ENCODE data around the gene CEP70. TPM values are rescaled to one million over a fixed set of nuclear protein-coding genes. Genes with fewer than 3 reads are reported as not detected.
"Not testable (repeated sequence)": the region's sequence is repeated elsewhere in the genome, so short reads cannot be mapped to it uniquely, and the experiment has no call there.

Gene CEP70
- polyA plus RNA-seq, 1 donor from 2014 or later, result 6.1 TPM

GRCh38 chr3:138461896-138462295, 132.2 kb downstream of the CEP70 start:
- no peak overlapping the region for H3K27ac Mint-ChIP-seq
- peaks cover 0 to 4% (median 0%) of the 10 kb centered on the region in 3 donors for H3K9me3 Mint-ChIP-seq
- H3K27me3 Mint-ChIP-seq, result peaks cover 16% of the 10 kb centered on the region
- peaks cover 2% of the 10 kb centered on the region for H3K36me3 Mint-ChIP-seq
- peaks cover 0 to under 1% (median 0%) of the 10 kb centered on the region in 3 donors for H3K4me1 Mint-ChIP-seq
- no peak overlapping the region for H3K4me3 Mint-ChIP-seq

GRCh38 chr3:138461246-138461645, 132.8 kb downstream of the CEP70 start:
- no peak overlapping the region for H3K4me3 Mint-ChIP-seq
- peak overlapping the region in 1 of 3 donors; percentile 50 for H3K27ac Mint-ChIP-seq
- peaks cover 16% of the 10 kb centered on the region for H3K27me3 Mint-ChIP-seq
- H3K9me3 Mint-ChIP-seq, result peaks cover 0 to 4% (median 0%) of the 10 kb centered on the region in 3 donors
- no peaks in the 10 kb centered on the region for H3K4me1 Mint-ChIP-seq
- peaks cover 2% of the 10 kb centered on the region for H3K36me3 Mint-ChIP-seq

DNA sequence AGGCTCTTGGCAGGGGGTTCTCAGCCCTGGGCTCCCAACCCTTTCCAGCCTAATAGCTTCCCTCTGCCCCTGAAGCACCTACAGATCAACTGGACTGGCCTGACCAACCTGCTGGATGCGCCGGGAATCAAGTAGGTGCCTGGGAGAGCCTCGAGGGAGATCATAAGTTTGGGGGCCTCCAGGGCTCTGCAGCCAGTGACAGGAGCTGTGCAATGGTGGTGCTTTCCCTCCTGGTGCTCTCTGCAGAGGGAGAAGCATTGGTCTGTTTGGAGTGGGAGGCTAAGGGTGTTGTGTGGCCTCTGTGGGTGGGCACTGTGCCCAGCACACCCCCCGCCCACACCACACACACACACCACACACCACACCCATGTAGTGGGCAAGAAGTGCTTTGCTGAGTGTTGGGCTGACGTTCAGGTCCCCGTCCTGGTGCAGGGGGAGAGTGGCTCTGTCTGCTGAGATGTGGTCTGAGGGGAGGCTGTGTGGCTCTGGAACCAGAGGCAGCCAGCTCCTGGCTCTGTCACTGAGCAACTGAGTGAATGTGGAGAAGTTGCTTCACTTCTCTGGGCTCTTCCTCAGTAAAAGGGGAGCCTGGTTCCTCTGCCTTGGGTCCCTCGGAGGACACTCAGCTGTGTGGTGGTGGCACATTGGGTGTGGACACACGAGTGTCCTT, 133.4 kb downstream of the CEP70 start:
- Mint-ChIP-seq H3K27ac (no peak overlapping the region), H3K27me3 (peaks cover 20% of the 10 kb centered on the region), H3K36me3 (peaks cover 2% of the 10 kb centered on the region), H3K9me3 (peaks cover 0 to 4% (median 0%) of the 10 kb centered on the region in 3 donors), H3K4me1 (peaks cover 0 to 2% (median 0%) of the 10 kb centered on the region in 3 donors), H3K4me3 (no peak overlapping the region)

DNA sequence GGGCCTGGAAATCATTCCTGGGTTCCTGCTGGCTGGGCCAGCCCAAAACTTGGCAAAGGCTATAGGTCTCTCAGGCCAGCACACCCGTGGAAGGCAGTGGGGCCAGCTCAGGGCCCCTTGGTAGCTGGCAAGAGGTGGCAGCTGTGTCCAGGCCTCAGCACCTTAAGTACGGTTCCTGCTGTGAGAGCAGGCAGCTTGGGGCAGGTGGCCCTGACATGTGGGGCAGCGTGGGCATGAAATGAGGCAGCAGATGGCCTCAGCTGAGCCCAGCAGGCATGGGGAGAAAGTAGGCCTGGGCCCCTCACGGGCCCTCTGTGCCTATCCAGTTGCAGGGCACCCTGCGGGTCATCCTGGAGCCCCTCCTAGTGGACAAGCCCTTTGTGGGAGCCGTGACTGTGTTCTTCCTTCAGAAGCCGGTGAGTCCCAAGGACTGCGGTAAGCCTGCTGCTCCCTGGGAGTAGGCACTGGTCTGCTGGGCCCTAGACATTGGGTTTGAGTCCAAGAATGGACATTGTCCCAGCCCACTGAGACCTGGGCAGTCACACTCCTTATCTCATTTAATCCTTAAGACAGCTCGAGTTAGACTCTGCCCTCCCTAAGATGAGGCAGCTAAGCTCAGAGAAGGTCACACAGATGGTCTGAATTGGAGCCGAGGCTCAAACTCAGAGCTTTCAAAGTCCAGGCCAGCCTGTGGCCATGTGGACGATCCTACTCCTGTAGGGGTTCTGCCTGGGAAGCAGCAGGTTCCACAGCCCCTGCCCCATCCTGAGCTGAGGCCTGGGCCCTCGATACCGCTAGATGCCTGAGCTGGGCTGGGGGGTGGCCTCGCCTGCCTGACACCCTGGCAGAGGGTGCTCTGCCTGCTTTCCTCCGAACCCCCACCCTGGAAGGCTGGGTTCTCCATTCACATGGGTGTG, 134.2 kb downstream of the CEP70 start:
- peaks cover 0 to 4% (median 0%) of the 10 kb centered on the region in 3 donors for H3K9me3 Mint-ChIP-seq
- H3K36me3 Mint-ChIP-seq, result peaks cover 2% of the 10 kb centered on the region
- H3K27ac Mint-ChIP-seq, result no peak overlapping the region
- H3K27me3 Mint-ChIP-seq, result peaks cover 24% of the 10 kb centered on the region
- H3K4me3 Mint-ChIP-seq, result no peak overlapping the region
- peaks cover 0 to 2% (median 0%) of the 10 kb centered on the region in 3 donors for H3K4me1 Mint-ChIP-seq

DNA sequence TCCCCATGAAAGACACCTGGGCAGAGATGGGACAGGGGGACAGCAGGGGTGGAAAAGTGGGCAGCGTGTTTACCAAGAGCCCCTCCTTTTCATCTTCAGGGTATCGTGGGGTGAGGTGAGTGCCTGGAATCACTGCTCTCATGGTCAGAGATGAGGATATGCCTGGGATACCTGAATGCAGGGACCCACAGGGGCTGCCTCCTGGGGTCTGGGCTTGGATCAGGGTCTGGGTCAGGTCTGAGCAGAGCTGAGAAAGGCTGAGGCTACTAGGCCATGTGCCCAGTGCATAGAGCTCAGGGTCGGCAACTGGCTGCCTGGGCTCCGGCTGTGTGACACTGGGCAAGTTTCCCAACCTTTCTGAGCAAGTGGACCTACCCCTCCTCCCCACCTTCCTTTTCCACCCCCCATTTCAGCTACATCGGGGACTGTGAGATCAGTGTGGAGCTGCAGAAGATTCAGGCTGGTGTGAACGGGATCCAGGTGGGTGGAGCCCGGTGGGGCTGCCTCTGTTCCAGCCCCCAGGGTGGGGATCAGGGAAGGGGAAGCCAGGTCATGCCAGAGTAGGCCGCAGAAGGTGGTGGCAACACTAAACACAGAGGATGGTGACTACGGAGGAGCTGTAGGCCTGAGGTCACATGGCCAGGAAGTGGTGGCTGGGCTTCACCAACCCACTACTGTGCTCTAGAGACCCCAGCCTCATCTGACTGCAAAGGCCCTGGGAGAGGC, 135.1 kb downstream of the CEP70 start:
- H3K4me1 Mint-ChIP-seq, result peaks cover 0 to 2% (median 0%) of the 10 kb centered on the region in 3 donors
- no peak overlapping the region for H3K27ac Mint-ChIP-seq
- H3K27me3 Mint-ChIP-seq, result peaks cover 23% of the 10 kb centered on the region
- no peak overlapping the region for H3K4me3 Mint-ChIP-seq
- peaks cover 0 to 4% (median 0%) of the 10 kb centered on the region in 3 donors for H3K9me3 Mint-ChIP-seq
- H3K36me3 Mint-ChIP-seq, result peaks cover 2% of the 10 kb centered on the region

DNA sequence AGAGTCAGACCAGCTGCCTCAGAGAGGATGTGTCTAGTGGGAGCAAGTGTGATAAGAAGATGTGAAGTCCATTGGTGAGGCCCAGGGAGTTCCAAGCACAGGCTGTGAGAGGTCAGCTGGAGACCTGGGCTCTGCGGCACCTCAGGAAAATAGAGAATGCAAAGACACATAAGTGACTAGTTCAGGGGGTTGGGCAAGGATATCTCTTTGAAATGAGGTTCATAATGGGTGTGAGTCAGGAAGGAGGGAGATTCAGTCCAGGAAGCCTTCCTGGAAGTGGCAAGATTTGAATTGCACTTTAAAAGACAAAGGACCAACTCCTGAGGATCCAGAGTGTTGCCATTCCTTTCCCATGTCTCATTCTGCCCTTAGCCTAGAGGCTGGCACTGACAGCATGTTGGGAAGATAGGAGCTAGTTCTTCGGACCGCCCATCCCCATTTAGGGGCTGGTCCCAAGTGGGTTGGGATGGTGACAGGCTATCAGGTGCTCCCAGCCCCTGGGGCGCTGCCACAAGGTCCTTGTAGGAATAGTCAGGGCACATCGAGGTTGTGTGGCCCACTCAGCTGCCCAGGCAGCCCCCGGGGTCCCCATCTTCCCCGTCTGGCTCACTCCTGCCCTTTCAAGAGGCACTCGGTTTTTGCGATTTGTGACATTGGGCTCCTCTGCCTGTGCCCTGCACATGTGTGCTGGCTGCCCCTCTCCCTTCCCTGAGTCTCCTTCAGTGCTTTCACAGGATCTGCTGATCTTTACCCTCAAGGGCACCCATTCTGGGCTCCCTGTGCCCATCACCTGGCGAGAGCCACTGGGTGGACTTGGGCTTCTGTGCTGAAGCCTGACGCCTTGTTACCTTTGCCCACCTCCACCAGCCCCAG, 136.0 kb downstream of the CEP70 start:
- H3K4me1 Mint-ChIP-seq, result peaks cover 0 to 2% (median 0%) of the 10 kb centered on the region in 3 donors
- peaks cover 0 to 4% (median 0%) of the 10 kb centered on the region in 3 donors for H3K9me3 Mint-ChIP-seq
- H3K27ac Mint-ChIP-seq, result no peak overlapping the region
- H3K27me3 Mint-ChIP-seq, result peaks cover 22% of the 10 kb centered on the region
- peaks cover 3% of the 10 kb centered on the region for H3K36me3 Mint-ChIP-seq
- H3K4me3 Mint-ChIP-seq, result no peak overlapping the region

DNA sequence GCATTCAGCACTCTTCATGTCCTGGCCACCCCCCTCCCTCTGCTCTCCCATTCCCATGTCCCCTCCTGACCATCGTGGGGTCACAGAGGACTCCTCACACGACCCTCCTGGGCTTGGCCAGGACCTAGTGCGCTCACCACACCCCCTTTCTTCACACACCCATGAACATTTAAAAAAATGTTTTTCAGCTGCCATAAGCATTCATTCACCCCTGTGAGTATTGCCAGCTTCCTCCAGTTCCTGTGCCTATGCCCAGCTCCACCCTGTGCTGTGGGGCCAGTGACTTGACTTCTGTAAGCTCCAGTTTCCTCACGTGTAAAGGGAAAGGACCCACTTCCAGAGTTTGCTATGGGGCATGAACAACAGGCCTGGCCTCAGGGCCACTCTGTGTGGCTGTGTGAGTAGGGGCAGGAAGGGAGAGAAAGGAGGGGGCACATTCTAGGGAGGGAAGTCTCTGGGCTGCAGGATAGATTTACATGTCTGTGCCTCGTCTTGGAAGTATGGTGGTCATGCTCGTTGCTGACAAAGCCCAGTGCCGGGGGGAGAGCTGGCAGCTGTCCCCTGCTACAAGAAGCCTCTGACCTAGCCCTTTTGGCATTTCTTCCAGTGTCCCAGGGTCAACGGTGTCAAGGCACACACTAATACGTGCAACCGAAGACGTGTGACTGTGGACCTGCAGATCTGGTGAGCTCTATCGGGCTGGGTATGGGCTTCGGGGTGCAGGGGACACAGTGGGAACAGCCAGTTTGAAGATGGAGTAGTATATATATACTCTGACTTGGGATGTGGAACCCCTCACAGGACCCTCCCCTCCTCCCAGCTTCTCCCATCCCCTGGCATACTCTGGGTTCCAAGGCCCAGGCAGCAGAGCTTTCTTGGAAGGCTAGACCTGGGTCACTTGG, 136.8 kb downstream of the CEP70 start:
- peaks cover 3% of the 10 kb centered on the region for H3K36me3 Mint-ChIP-seq
- no peak overlapping the region for H3K4me3 Mint-ChIP-seq
- H3K4me1 Mint-ChIP-seq, result peaks cover 0 to 2% (median 0%) of the 10 kb centered on the region in 3 donors
- H3K27ac Mint-ChIP-seq, result no peak overlapping the region
- H3K27me3 Mint-ChIP-seq, result peaks cover 18% of the 10 kb centered on the region
- peaks cover 0 to 2% (median 0%) of the 10 kb centered on the region in 3 donors for H3K9me3 Mint-ChIP-seq

GRCh38 chr3:138455801-138456716, 138.0 kb downstream of the CEP70 start:
- Mint-ChIP-seq H3K4me1 (peaks cover 0 to 2% (median 0%) of the 10 kb centered on the region in 3 donors), H3K27ac (no peak overlapping the region), H3K9me3 (peaks cover 0 to 2% (median 0%) of the 10 kb centered on the region in 3 donors), H3K4me3 (peak overlapping the region in 1 of 4 donors; percentile 14), H3K27me3 (peaks cover 14% of the 10 kb centered on the region), H3K36me3 (peaks cover 3% of the 10 kb centered on the region)

DNA sequence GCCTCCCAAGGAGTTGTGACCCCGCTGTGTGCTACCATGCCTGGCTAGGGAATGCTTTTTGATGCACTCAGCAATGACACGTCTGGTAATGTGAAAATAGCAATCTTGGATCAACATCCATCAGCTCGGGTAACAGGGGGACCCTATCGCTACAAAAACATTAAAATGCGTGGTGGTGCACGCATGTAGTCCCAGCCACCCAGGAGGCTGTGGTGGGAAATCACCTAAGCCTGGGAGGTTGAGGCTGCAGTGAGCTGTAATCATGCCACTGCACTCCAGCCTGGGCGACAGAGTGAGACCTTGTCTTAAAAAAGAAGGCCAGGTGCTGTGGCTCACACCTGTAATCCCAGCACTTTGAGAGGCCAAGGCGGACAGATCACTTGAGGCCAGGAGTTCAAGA, 140.1 kb downstream of the CEP70 start:
- not testable (repeated sequence) for H3K36me3 Mint-ChIP-seq, H3K4me3 Mint-ChIP-seq, H3K9me3 Mint-ChIP-seq, H3K27ac Mint-ChIP-seq, H3K4me1 Mint-ChIP-seq
- peaks cover 15% of the 10 kb centered on the region for H3K27me3 Mint-ChIP-seq

DNA sequence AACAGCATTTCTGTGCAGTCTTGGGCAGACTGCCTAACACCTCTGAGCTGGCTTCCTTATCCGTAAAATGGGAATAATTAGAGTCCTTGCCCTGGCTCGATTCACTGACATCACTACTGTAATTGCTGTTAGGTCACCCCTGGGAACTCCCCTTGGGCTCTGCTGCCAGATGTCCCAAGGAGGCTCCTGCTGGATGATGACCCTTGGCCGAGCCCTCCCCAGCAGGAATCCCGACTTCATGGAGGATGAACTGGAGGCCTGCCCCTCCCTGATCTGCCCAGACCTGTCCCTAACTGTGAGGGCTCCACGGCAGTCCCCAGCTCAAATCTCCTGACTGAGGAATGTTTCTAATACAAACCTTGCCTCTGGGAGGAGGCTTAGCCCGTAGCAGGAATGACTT, 141.6 kb downstream of the CEP70 start:
- Mint-ChIP-seq H3K27ac (no peak overlapping the region), H3K9me3 (no peaks in the 10 kb centered on the region), H3K36me3 (peaks cover 1% of the 10 kb centered on the region), H3K4me3 (no peak overlapping the region), H3K27me3 (peaks cover 15% of the 10 kb centered on the region), H3K4me1 (peaks cover 0 to 2% (median 0%) of the 10 kb centered on the region in 3 donors)

DNA sequence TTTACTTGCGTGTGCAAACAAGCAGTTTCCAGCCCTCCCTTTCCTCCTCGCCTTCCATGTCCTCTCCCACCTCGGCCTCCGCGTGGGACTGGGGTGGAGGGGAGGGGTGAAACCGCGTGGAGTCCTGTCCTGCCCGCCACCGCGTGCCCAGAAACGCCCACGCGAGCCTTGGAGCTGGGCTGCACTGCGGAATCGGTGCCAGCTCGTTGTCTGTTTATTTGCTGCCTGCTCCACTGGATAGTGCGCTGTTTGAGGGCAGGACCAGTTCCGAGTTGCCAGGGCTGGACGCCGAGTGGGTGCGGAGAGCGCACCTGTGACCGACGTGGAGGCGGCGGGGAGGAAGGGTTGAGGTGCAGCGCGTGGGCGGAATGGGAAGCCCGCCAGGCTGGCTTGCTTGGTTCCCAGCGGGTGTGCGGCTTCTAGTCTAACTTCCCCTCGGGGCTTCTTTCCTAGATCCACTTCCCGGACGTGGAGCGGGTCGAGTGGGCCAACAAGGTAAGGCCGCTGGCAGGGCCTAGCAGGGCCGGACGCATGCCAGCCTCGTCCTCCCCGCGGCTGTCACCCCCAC, 142.4 kb downstream of the CEP70 start:
- peaks cover 15% of the 10 kb centered on the region for H3K27me3 Mint-ChIP-seq
- peaks cover 1% of the 10 kb centered on the region for H3K36me3 Mint-ChIP-seq
- no peak overlapping the region for H3K27ac Mint-ChIP-seq
- peaks cover 0 to 2% (median 0%) of the 10 kb centered on the region in 3 donors for H3K4me1 Mint-ChIP-seq
- H3K4me3 Mint-ChIP-seq, result no peak overlapping the region
- no peaks in the 10 kb centered on the region for H3K9me3 Mint-ChIP-seq

- peaks cover 1% of the 10 kb centered on the region for H3K36me3 Mint-ChIP-seq
- H3K4me3 Mint-ChIP-seq, result no peak overlapping the region
- H3K4me1 Mint-ChIP-seq, result no peaks in the 10 kb centered on the region
- no peak overlapping the region for H3K27ac Mint-ChIP-seq
- H3K9me3 Mint-ChIP-seq, result no peaks in the 10 kb centered on the region
- peaks cover 14% of the 10 kb centered on the region for H3K27me3 Mint-ChIP-seq
Observed at GRCh38 chr3:138450704-138451424, 143.2 kb downstream of the CEP70 start.
